HG03064 (cell line): ENCODE data around the gene GPC5.

Experiments used
- ATAC-seq: cut with Tn5 transposase; IDR thresholded peaks from one replicate; pipeline ENCODE4 v1.9.1; 2021; ENCODE audit warnings: low read depth; ENCODE audit not compliant: unreplicated experiment

The GPC5 gene

DNA sequence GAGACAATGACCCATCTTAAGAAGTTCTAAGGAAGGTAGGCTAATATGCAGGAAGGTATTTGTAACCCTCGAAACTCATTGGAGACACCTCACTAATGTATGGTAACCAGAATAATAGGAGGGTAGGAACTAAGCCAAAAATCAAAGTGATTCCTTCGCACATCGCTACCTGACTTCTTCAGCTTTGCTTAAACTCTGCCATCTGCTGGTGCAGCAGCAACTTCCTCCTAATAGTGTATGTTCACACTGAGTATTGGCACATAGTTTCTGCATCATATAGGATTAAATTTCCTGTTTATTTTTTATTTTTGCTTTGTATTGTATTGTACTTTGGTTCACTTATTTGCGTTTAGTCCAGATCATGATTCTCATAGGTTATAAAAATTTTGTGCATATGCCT is 676.2 kb downstream of the GPC5 start:
- no peak for ATAC-seq

DNA sequence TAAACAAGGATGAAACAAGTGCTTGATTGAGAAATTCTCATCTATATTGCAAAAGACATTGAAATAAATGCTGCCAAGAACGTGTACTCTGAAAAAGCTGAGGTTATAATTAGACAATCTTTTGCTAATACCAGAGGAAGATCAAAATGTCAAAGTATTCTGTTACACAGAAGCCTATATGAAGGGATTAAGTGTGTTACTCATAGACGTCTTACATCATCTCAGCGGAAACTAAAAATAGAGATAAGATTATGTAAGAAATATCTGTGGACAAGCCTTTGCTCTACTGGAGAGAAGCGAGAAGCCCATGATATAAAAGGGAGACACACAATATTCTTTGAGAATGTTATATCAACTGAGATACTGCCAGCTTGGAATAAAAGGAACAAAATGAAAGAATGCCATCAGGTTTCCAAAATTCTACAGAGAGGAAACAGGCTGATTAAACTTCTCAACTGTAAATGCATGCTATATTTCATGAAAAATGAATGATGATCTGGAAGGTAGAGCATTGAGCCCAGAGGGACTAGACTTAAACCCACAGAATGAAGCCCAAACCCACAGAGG is 699.0 kb downstream of the GPC5 start:
- no peak for ATAC-seq

DNA sequence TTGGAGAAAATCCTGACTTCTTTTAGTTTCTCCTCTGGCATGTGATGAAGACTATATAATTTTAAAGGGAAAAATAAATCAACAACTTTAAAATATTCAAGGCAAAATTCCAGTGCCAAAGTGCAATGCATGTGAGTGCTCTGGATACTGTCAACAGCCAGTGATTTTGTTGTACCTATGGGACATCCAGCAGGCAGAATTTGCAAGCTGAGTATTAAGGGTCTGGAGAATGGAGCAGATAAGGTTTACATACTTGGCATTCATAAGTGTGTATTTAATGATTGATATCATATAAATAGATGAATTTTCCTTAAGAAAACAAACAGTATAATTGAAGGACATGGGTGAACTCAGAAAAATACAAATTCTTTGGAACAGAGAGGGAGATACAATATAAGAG is 703.4 kb downstream of the GPC5 start:
- ATAC-seq = no peak

DNA sequence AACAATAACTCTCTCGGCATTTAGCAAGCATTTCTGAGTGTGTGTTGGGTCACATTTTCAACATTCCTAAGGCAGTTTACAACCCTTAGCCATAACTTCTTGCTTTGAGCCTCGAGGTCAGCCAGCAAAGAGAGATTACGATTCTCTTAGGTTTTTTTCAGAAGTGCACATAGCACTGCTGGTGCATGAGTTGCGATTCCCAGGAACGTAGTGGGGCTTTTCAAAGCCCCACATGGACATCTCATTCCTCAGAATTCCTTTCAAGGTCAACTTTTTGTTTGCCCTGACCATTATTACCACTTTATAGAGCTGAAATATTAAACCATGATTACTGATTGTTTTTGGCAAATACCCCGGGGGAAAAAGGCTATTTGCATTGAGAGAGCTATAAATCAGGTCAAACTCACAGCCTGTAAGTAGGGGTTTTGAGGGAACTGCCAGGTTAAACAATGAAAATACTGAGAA is 705.3 kb downstream of the GPC5 start:
- no peak for ATAC-seq

DNA sequence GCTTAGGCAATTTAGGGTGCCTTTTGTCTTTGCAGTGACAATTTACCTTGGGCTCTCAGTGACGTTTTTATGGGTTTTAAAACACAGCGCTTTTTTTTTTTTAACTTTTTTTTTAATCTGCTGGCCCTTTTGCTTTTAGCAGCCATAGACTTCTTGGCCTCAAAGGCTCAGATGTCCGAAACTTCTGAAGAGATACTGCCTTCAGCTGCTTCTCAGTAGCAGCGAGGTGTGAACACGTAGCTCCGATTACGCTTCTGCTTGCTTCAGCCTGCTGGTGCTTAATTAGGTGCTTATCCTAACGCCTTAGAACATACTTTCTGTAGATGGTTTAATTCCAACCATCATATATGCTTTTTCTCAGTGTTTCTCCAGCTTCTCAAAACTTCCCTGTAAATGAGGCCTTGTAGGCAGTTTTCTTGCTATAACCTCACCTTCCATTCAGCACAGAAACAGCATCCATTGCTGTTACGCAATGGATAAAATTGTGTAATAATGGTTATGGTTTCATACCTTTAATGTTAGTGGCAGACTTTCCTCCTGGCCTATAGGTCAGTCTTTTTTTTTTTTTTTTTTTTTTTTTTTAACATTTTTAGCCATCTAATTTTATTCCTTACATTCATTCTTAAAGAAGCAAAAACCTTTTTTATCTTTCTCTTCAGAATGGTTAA is 723.9 kb downstream of the GPC5 start:
- no peak for ATAC-seq

DNA sequence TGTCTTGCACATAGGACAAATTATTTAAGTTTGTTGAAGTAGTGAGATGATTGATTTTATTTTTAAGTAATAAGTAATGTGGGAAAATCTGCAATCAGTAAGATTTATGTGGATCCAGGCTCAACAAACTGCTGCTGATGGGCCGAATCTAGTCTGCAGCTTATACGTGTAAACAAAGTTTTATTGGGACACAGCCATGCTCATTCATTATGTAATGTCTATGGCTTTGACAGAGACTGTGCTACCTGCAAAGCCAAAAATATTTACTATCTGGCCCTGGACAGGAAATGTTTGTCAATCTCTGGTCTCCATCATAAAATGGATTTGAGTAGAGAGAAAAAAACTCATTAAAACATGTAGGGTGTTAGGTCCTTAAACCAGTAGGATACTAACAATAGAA is 728.0 kb downstream of the GPC5 start:
- ATAC-seq = no peak

DNA sequence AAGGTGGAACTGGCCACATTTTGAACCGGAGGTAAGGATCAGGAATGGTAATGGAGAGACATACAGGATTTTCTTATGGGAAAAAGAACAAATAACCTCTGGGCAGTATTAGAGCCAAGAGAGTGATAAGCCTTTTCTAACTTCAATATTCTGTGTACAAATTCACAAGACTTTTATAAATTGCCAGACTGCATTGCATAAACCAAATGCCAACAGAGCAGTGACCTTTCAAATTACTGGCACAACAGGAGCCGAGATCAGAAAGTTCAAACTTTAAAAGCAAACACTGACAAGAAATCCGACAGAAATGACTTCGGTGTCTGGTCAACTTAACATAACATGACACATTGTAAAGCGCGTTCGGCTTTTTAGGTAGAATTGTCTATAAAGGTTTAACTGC is 737.1 kb downstream of the GPC5 start:
- no peak for ATAC-seq

DNA sequence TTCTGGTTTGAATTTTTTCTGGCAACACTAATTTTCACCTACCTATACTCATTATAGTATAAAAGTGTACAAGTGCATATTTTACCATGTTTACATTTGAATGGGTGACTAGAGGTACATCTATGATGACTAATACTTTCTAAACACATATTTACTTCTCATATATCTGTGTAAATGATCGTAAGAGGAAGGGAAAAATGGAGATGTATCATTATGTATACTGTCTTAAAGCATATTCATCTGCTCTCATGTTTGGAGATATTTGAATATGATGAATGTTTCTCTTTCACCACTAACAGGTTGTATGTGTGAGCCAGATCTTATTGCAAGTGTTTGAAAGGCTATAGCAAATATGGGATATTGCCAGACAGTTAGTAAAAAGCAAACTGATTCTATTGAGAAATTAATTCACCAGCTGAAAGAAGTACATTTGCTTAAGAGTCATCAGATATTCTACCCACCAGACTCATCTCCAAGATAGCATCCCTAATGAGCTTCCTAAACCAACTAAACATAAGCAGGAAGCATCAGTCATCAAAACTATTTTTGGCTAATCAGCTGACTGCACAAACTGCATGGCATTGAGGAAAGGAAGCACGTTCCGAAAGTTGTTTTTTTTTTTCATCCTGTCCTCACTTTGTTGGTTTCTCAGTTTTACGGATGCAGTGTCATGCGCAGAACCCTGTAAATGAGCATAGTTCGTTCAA is 738.2 kb downstream of the GPC5 start:
- ATAC-seq = no peak

DNA sequence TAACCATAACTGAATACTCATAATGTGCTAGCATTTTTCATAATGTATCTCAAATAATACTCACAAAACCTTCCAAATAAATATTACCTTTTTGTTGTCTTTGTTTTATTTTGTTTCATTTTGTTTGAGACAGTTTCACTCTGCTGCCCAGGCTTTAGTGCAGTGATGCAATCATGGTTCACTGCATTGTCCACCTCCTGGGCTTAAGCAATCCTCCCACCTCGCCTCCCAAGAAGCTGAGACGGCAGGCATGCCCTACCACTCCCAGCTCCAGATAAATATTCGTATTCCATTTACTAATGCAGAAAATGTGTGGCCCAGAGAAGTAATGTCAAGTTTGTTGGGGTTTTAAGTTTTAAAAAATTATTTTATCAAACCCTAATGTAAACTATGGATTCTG is 739.1 kb downstream of the GPC5 start:
- no peak for ATAC-seq

DNA sequence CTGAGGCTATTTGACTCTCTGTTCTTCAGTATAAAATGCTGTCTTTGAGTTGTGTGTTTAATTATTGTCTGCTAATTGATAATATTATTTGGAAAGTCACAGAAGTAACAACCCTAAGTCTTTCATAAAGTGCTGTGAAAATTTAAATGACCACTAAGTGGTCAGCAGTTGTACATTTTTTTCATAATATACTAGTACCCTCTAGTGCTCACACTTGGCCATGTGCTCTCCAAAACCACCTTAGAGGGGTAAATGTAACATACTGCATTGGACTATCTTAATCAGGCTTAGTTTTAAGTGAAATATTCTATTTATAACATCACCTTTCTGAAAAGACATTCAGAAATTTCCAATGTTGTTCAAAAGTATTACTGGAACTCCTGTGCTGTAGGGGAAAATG is 745.3 kb downstream of the GPC5 start:
- ATAC-seq = no peak

DNA sequence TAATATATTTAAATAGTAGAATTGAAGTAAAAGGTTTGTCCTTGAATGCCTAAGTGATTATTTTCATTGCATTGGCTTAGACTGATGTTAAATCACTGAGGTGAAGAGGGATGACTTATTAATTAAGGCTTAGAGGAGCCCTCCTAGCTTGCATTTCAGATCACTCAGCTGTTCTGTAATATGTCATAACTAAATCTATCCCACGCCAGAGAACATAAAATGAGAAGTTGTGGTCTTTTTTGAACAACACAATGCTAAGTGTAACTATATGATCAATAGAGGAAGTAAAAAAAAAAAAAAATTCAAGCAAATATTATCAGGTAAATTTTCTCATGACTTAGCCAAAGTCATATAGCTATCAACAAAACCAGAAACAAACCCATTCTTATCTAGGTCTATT is 752.2 kb downstream of the GPC5 start:
- ATAC-seq = no peak

DNA sequence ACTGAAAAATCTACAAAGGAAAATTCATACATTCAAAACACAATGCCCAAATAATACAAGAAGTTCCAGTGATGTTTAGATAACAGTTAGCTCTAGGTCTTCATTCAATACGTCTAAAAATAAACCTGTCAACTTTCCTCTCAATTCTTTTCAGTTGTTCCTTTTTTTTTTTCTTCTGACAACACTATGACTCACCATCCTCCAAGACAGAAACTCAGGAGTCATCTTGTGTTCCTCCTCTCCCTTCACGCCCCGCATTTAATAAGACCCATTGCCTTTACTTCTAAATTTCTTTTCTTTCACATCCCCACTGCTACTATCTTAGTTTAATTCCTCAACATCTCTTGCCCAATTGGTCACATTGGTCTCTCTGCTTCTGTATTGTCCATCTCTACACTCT is 759.9 kb downstream of the GPC5 start:
- ATAC-seq = no peak

DNA sequence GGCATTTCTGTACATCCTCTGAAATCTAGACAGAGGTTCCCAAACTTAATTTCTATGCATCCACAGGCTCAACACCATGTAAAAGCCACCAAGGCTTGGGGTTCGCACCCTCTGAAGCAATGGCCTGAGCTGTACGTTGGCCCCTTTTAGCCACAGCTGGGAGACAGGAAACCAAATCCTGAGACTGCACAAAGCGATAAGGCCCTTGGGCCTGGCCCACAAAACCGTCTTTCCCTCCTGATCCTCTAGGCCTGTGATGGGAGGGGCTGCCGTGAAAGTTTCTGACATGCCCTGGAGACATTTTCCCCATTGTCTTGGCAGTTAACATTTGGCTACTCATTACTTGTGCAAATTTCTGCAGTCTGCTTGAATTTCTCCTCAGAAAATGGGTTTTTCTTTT is 766.4 kb downstream of the GPC5 start:
- ATAC-seq = no peak

DNA sequence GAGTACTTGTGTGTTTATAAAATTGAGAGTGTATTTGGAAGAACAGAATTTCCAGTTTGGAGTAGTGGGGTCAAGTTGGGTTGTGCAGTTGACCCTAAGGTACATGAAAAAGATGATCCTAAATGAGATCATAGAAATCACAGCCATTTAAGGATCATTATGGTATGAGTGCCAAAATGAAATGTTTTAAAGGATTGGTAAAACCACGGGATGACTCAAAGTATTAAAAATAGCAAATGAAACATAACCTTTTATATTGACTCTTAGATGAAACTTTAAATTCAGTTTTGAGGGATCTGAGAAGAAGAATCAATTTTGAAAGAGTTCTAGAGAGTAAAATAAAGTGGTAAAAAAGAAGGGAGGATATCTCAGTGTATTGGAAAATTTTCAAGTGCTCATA is 773.8 kb downstream of the GPC5 start:
- no peak for ATAC-seq

DNA sequence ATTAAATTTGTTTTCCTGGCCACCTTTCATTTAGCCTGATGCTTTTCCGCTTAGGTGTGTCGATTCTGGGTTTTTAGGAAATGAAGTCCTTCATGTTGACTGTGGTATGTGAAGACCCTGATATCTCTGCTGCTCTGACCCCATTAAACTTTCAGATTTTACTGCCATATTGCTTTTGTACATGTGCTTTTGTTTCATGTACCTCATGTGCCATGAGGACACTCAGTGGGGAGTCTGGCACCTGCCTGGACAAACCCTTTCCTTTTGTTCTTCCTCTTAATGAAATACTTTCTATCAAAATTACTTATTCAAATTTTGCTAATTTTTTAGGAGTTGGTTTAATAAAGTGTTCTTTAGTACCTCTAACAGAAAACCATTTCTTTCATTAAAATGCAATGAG is 774.8 kb downstream of the GPC5 start:
- no peak for ATAC-seq

DNA sequence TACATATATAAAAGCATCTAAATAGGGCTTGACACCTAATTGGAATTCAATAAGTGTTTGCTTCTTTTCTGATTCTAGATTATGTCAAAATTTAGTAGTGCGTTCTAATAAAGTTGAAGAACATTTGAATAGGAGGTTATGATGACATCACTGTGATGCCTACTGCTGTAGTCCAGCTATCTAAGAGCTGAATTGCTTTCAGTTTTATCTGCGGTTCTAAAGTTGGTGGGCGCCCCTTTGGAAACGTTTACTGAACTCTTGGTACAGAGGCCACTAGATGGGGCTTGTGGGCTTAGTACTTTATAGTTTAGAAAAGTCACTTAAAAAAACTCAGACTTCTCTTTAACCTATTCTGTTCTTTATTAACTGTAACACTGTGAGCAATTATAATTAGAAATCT is 776.9 kb downstream of the GPC5 start:
- ATAC-seq = no peak

DNA sequence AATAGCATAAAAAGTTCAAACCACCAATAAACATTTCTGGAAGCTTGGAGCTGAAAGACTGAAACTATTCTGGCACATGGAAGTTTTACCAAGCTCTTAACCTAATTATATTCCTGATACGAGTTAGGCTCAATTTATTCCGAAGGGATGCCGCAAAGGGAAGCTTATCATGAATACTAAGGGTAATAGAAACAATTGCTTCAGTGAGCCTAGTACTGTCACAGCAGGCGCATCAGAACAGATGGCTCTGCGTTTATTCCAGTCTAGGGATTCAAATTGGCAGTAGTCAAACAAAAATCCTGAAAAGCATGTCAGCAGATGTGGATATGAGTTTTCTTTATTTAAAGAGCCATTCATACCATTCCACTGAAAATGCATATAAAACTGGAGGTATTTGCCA is 779.5 kb downstream of the GPC5 start:
- no peak for ATAC-seq

DNA sequence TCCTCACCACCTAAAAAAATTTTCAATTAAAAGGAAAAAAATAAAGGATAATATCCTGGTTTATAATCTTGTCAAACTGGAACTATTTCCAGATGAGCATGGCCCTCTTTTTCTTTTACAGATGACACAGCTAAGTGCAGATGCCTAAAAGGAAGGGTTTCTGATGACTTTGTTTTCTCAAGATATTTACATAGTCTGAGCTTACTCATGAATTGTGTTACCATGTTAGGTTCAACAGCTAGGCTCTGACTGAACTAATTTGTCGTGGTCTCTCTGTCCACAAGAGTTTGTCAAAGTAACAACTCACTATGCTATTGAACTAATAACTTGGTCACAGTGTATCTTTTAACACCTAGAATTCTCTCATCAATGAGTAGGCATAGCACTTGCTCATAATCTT is 780.8 kb downstream of the GPC5 start:
- no peak for ATAC-seq

DNA sequence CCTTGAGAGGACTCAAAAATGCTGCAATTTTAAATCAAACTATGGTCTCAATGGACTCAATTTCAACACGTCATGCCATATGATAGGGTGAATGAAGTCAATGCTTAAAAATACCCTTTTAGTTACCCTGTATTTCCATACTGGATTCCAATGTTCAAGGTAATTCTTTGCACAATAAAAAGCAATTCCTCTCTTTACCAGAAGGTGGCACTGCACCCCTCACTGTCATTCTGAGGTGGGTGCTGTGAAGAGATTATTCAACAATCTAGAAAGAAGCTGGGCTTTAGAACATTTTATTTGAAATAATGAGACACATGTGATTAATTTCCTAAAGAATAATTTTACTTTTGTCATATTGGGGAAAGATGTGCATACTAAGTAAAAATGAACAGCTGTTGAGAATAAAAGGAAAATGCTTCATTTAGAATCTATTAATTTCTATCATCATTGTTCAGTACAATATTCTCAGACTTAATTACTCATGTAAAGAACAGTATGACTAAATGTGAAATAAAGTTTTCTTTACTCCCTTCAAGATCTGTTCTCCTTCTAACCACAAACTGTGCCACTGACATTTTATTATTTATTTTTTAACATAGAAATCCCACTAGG is 789.1 kb downstream of the GPC5 start:
- ATAC-seq = no peak

DNA sequence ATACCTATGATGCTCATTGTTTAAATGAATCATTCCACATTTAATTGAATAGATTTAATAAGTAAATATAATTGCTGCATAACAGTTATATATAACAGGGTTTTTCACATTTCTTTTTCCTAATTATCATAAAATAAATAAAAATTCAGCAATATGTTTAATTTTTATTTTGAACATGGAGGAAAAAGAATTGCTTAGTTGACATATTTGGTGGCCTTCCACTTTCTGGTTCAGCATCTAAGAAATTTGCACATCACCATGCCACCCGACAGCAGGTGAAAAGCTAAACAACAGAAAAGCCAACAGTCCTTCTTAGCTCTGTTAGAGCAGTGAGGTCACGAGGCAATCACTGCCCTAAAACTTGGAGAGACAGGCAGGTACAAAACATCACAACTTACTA is 790.2 kb downstream of the GPC5 start:
- no peak for ATAC-seq

DNA sequence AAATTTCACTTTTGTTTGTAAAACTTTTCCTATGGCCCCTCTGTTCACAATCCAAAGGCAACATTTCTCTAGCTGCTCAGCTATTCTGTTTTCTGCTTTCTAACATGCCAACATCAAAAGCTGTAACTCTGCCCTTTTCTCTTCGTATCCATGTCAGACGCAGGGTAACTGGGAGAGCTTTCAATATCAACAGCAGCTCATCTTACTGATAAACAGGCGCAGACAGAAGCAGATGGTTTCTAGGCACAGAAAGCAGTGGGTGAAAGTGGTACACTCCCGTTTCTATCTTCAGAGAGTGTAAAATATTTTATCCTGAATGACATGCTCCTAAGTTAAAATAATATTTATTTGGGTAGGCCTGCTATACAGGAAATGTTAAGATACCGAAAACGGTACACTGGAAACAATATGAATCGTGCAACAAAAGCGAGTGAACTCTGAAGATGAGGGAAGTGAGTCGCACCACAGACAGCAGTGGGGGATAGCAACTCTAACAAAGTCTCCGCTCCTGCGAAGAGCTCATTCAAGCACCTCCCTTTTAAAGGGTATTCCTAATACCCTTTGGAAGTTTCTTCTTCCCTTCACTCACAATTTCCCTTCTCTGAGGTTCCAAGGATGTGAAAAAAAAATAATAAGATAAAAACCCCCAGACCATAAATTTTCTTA is 798.3 kb downstream of the GPC5 start:
- no peak for ATAC-seq
